ENCODE results near the gene SNAPIN.

The SNAPIN gene

GRCh38 chr1:153611356-153611755 lies 47.1 kb upstream of the SNAPIN start:
- Histone ChIP-seq H3K36me3 (no peaks in the 10 kb centered on the region), H3K9me3 (no peaks in the 10 kb centered on the region), H3K4me3 (ENCODE audit: low read depth, low read length) (no peak overlapping the region), H3K27me3 (no peaks in the 10 kb centered on the region), H3K4me1 (peaks cover 19% of the 10 kb centered on the region)
- TF ChIP-seq, protein P1, sequence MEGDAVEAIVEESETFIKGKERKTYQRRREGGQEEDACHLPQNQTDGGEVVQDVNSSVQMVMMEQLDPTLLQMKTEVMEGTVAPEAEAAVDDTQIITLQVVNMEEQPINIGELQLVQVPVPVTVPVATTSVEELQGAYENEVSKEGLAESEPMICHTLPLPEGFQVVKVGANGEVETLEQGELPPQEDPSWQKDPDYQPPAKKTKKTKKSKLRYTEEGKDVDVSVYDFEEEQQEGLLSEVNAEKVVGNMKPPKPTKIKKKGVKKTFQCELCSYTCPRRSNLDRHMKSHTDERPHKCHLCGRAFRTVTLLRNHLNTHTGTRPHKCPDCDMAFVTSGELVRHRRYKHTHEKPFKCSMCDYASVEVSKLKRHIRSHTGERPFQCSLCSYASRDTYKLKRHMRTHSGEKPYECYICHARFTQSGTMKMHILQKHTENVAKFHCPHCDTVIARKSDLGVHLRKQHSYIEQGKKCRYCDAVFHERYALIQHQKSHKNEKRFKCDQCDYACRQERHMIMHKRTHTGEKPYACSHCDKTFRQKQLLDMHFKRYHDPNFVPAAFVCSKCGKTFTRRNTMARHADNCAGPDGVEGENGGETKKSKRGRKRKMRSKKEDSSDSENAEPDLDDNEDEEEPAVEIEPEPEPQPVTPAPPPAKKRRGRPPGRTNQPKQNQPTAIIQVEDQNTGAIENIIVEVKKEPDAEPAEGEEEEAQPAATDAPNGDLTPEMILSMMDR (IDR thresholded peaks at IDR 0.05; ENCODE audit: low read depth, low read length) = no peak
- no peak for DNase-seq

DNA sequence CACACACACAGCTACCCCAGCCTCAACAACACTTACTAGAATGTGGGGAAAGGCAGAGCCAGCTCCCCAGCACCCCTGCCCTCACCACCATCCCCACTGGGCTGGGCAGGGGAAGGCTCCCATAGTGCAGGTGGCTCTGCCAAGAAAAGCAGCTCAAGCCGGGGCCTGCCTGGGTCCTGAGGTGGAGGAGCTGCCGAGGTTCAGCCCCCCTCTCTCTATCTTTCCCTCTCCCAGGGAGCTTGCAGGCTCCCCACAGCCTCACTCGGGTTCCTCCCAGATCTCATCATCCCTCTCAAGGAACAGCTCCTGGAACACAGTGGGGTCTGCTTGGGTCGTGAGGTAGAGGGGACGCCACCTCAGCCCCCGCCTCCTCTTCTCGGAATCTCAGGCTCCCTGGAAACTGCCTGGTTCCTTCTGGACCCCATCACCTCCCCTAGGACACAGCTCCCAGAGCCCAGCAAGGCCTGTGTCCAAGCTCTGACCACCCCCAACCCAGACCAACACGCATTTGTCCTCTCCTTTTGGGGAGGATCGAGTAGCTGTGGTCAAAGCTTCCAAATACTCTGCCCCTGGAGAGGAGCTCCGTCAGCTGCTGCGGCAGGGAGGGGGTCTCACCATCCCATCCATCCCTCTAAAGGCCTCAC lies 46.3 kb upstream of the SNAPIN start:
- Histone ChIP-seq H3K36me3 (no peaks in the 10 kb centered on the region), H3K9me3 (no peaks in the 10 kb centered on the region), H3K4me1 (peaks cover 19% of the 10 kb centered on the region), H3K27me3 (no peaks in the 10 kb centered on the region), H3K4me3 (ENCODE audit: low read depth, low read length) (no peak overlapping the region)
- TF ChIP-seq, protein P1 (IDR thresholded peaks at IDR 0.05; ENCODE audit: low read depth, low read length) = no peak
- no peak for DNase-seq

DNA sequence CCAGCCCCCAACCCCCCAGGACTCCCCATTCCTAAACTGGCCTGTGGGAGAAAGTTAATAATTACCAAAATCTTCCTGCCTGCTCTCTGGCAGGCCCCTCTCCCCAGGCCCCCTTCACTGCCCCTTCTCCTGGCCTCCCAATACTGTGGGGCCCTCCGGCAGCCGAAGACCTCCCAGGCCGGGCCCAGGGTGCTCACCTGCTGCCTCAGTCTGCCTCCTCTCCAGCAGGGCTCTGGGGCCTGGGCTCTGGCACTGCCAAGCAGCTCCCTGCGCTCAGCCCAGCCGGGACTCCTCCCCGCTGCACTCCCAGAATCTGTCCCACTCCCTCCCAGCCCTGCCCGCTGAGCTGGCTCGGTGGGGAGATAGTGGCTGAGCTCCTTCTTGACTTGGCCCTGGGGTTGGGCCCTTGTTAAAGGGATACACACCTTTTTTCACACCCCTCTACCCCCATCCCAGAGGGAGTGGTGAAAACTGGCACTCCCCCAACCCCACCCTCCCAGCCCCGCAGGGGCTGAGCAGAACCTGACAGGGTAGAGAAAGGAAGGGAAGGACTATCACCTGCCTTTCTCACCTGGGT lies 45.7 kb upstream of the SNAPIN start, which contains the start of gene S100A16:
Gene S100A16, minus strand, starts transcription at position 383 of the 577 bp plus-strand sequence. CDS start 4,986 bp downstream, outside the sequence.
- DNase-seq = no peak
- no peaks in the 10 kb centered on the region for H3K27me3 ChIP-seq
- no peaks in the 10 kb centered on the region for H3K9me3 ChIP-seq
- no peaks in the 10 kb centered on the region for H3K36me3 ChIP-seq
- H3K4me3 ChIP-seq (ENCODE audit: low read depth, low read length) = no peak within 1 kb of the TSS
- peaks cover 19% of the 10 kb centered on the region for H3K4me1 ChIP-seq
- TF ChIP-seq, protein P1 (IDR thresholded peaks at IDR 0.05; ENCODE audit: low read depth, low read length) = no peak

- no peaks in the 10 kb centered on the region for H3K36me3 ChIP-seq
- no peak overlapping the region for H3K4me3 ChIP-seq (ENCODE audit: low read depth, low read length)
- H3K9me3 ChIP-seq = no peaks in the 10 kb centered on the region
- H3K27me3 ChIP-seq = no peaks in the 10 kb centered on the region
- peaks cover 19% of the 10 kb centered on the region for H3K4me1 ChIP-seq
- no peak for DNase-seq
- TF ChIP-seq, protein P1 (IDR thresholded peaks at IDR 0.05; ENCODE audit: low read depth, low read length) = no peak
Observed at GRCh38 chr1:153613406-153613805, 45.1 kb upstream of the SNAPIN start.

- H3K36me3 ChIP-seq = no peaks in the 10 kb centered on the region
- no peaks in the 10 kb centered on the region for H3K9me3 ChIP-seq
- TF ChIP-seq, protein P1 (IDR thresholded peaks at IDR 0.05; ENCODE audit: low read depth, low read length) = no peak
- no peak overlapping the region for H3K4me3 ChIP-seq (ENCODE audit: low read depth, low read length)
- H3K27me3 ChIP-seq = no peaks in the 10 kb centered on the region
- peaks cover 15% of the 10 kb centered on the region for H3K4me1 ChIP-seq
- no peak for DNase-seq
Observed at GRCh38 chr1:153614189-153614900, 44.2 kb upstream of the SNAPIN start.

DNA sequence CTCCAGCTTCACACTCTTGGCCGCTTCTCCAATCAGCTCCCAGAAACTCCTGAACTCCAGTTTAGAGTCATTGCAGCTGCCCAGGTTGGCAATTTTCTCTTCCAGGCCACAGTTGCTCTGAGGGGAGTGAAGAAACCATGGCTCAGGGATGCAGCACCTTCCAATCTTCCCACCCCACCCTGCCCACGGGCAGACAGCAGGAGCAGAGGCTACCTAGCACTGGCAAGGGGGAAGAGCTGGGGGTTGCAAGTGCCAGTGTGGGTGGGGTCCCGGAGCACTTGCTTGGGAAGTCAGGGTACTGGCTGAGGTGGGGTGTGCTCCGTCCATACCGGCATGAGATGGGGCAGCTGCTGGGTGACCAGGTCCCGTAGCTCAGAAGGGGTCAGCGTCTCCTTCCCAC lies 43.6 kb upstream of the SNAPIN start:
- no peaks in the 10 kb centered on the region for H3K36me3 ChIP-seq
- H3K4me1 ChIP-seq = peaks cover 9% of the 10 kb centered on the region
- H3K27me3 ChIP-seq = no peaks in the 10 kb centered on the region
- no peak for DNase-seq
- no peak overlapping the region for H3K4me3 ChIP-seq (ENCODE audit: low read depth, low read length)
- no peaks in the 10 kb centered on the region for H3K9me3 ChIP-seq
- TF ChIP-seq, protein P1 (IDR thresholded peaks at IDR 0.05; ENCODE audit: low read depth, low read length) = no peak

All from BE2C (cell line).